ENCODE results near the gene FHOD3. TPM values are rescaled to one million over a fixed set of nuclear protein-coding genes. Genes with fewer than 3 reads are reported as not detected.

FHOD3 gene
- 0.94 and 4.0 TPM in 2 replicates for total RNA-seq

GRCh38 chr18:36297417-36298125 lies at the start of gene FHOD3:
Gene FHOD3 (plus strand): TSS chr18:36297713. CDS start chr18:36297836, 123 bp downstream.

GRCh38 chr18:36828630-36829361 lies 531.3 kb downstream of the FHOD3 start, which contains the start of the genes KIAA1328 and TPGS2:
Gene KIAA1328 (plus strand): TSS chr18:36829127. CDS start chr18:36829139, 12 bp downstream.
Gene TPGS2 (minus strand): TSS chr18:36829002. CDS start chr18:36828767, 235 bp downstream.

Other genes with a start within 250 kb of the FHOD3 start
- 48.9 and 51.6 TPM in 2 replicates for gene RPRD1A, start 230.2 kb upstream of the FHOD3 start, total RNA-seq
- 19.9 and 46.8 TPM in 2 replicates for gene SLC39A6, start 168.4 kb upstream of the FHOD3 start, total RNA-seq
- 117 and 142 TPM in 2 replicates for gene ELP2, start 167.8 kb upstream of the FHOD3 start, total RNA-seq
- 0.63 and 1.6 TPM in 2 replicates for gene MOCOS, start 110.2 kb upstream of the FHOD3 start, total RNA-seq